H1 (cell line): ENCODE data around the gene RGS11. TPM values are rescaled to one million over a fixed set of nuclear protein-coding genes. Genes with fewer than 3 reads are reported as not detected.

Experiments used
- CTCF ChIA-PET: fragments of 300-600 bp; sonication (Branson Sonifier 250); formaldehyde crosslinking; loops from one replicate; lab custom pipeline; 2021; ENCODE audit not compliant: partially characterized antibody; lab: Charles Lee
- POLR2A ChIA-PET: fragments of 300-600 bp; sonication (Branson Sonifier 250); formaldehyde crosslinking; loops from one replicate; lab custom pipeline; 2021; ENCODE audit warnings: inconsistent platforms; ENCODE audit not compliant: partially characterized antibody; lab: Charles Lee
- DNase-seq, 2 experiments: peaks; one replicate each; pipeline versions ENCODE4 v3.0.0 to v3.0.0-alpha.2; 2010 to 2022; ENCODE audit warnings: low spot score in 2 of 2, low read depth in 1 of 2, mixed read lengths in 1 of 2
- FAIRE-seq: peaks from 2 replicates; lab custom pipeline; 2011; peaks lifted over from hg19 to GRCh38; lab: Jason Lieb, UNC
- H2AFZ ChIP-seq: 2 replicates; pipeline ENCODE4 v1.8.1; 2012; ENCODE audit warnings: low read length, inconsistent platforms
- H2AK5ac ChIP-seq: 2 replicates; pipeline ENCODE4 v1.6.1; 2013; ENCODE audit warnings: low read depth, low read length
- H2BK120ac ChIP-seq: replicated peaks from 2 replicates; pipeline ENCODE3; 2013; ENCODE audit warnings: low read depth, low read length, inconsistent platforms
- H2BK12ac ChIP-seq: 2 replicates; pipeline ENCODE4 v1.6.1; 2013; ENCODE audit warnings: low read depth, low read length
- H2BK15ac ChIP-seq: 2 replicates; pipeline ENCODE4 v1.6.1; 2013; ENCODE audit warnings: low read length
- H2BK20ac ChIP-seq: 2 replicates; pipeline ENCODE4 v1.6.1; 2013; ENCODE audit warnings: low read length
- H2BK5ac ChIP-seq: 2 replicates; pipeline ENCODE4 v1.6.1; 2013; ENCODE audit warnings: low read depth, low read length
- H3K14ac ChIP-seq: 2 replicates; pipeline ENCODE4 v1.6.1; 2013; ENCODE audit warnings: inconsistent platforms; ENCODE audit not compliant: insufficient read length
- H3K18ac ChIP-seq: 2 replicates; pipeline ENCODE4 v1.6.1; 2013; ENCODE audit warnings: low read length; ENCODE audit errors: extremely low read depth
- H3K23ac ChIP-seq: 2 replicates; pipeline ENCODE4 v1.6.1; 2013; ENCODE audit warnings: inconsistent platforms; ENCODE audit not compliant: insufficient read length
- H3K23me2 ChIP-seq: 2 replicates; pipeline ENCODE4 v1.6.1; 2013; ENCODE audit warnings: low read depth, low read length
- H3K27ac ChIP-seq: 2 replicates; pipeline ENCODE4 v1.6.1; 2011; ENCODE audit warnings: low read depth, low read length, inconsistent platforms
- H3K27me3 ChIP-seq, 4 experiments: replicated peaks in 1 of 4; 1 replicate in 1 of 4; 2 replicates in 3 of 4; pipeline versions ENCODE4 v1.6.1 to v1.8.1; 2011 to 2013; ENCODE audit warnings: low read length in 3 of 4, mild to moderate bottlenecking in 3 of 4, inconsistent platforms in 2 of 4, mixed read lengths in 2 of 4, moderate library complexity in 1 of 4; ENCODE audit not compliant: control insufficient read depth in 3 of 4, insufficient read depth in 3 of 4; ENCODE audit errors: extremely low read depth in 1 of 4
- H3K36me3 ChIP-seq, 4 experiments: 2 replicates each; pipeline versions ENCODE4 v1.6.1 to v1.8.1; 2011 to 2013; ENCODE audit warnings: mild to moderate bottlenecking in 4 of 4, low read length in 3 of 4, moderate library complexity in 2 of 4, control low read depth in 1 of 4, inconsistent platforms in 1 of 4; ENCODE audit not compliant: insufficient read depth in 4 of 4, control insufficient read depth in 2 of 4
- H3K4ac ChIP-seq: replicated peaks from 2 replicates; pipeline ENCODE3; 2013; ENCODE audit warnings: low read length, low read depth, mixed read lengths, inconsistent platforms; ENCODE audit not compliant: insufficient read length
- H3K4me1 ChIP-seq, 4 experiments: replicated peaks in 1 of 4; 1 replicate in 1 of 4; 2 replicates in 3 of 4; pipeline versions ENCODE4 v1.6.1 to v1.8.1; 2011 to 2013; ENCODE audit warnings: low read length in 3 of 4, inconsistent platforms in 2 of 4, mixed read lengths in 1 of 4; ENCODE audit not compliant: insufficient read depth in 4 of 4, control insufficient read depth in 3 of 4
- H3K4me2 ChIP-seq, 2 experiments: 2 replicates each; pipeline versions ENCODE4 v1.6.1 to v1.8.1; 2011 to 2013; ENCODE audit warnings: low read depth in 2 of 2, low read length in 2 of 2, control low read depth in 1 of 2, inconsistent platforms in 1 of 2, mild to moderate bottlenecking in 1 of 2; ENCODE audit not compliant: insufficient read depth in 1 of 2
- H3K4me3 ChIP-seq, 4 experiments: fragments of 200-600, 300-600 bp in 1 of 4; sonication (generic), shearing (Covaris generic), sonication (Bioruptor Twin) in 1 of 4; 2 replicates each; pipeline versions ENCODE4 v1.5.1 to v1.8.1; 2011 to 2016; ENCODE audit warnings: low read length in 4 of 4, low read depth in 3 of 4, control low read depth in 2 of 4, inconsistent platforms in 2 of 4, mild to moderate bottlenecking in 2 of 4, mixed read lengths in 1 of 4, moderate library complexity in 1 of 4; ENCODE audit not compliant: insufficient read depth in 2 of 4; ENCODE audit errors: extremely low read depth in 1 of 4
- H3K56ac ChIP-seq: replicated peaks from 2 replicates; pipeline ENCODE3; 2013; ENCODE audit warnings: low read depth, mild to moderate bottlenecking, mixed read lengths, low read length, inconsistent platforms; ENCODE audit not compliant: insufficient read length
- H3K79me1 ChIP-seq: 2 replicates; pipeline ENCODE4 v1.6.1; 2013; ENCODE audit warnings: low read depth, low read length, control low read depth
- H3K79me2 ChIP-seq, 2 experiments: 2 replicates each; pipeline versions ENCODE4 v1.6.1 to v1.8.1; 2012 to 2013; ENCODE audit warnings: low read length in 2 of 2, mild to moderate bottlenecking in 2 of 2, inconsistent platforms in 1 of 2; ENCODE audit not compliant: insufficient read depth in 2 of 2, control insufficient read depth in 1 of 2
- H3K9ac ChIP-seq, 4 experiments: replicated peaks in 1 of 4; 1 replicate in 1 of 4; 2 replicates in 3 of 4; pipeline versions ENCODE4 v1.6.1 to v1.8.1; 2011 to 2013; ENCODE audit warnings: low read depth in 3 of 4, low read length in 3 of 4, control low read depth in 2 of 4, mild to moderate bottlenecking in 2 of 4, moderate library complexity in 2 of 4, inconsistent platforms in 1 of 4; ENCODE audit errors: extremely low read depth in 1 of 4
- H3K9me3 ChIP-seq, 2 experiments: 2 replicates each; pipeline versions ENCODE4 v1.6.1 to v1.8.1; 2012 to 2013; ENCODE audit warnings: mild to moderate bottlenecking in 2 of 2, moderate library complexity in 2 of 2, control low read depth in 1 of 2, inconsistent platforms in 1 of 2, low read depth in 1 of 2, low read length in 1 of 2, mixed read lengths in 1 of 2; ENCODE audit not compliant: insufficient read depth in 2 of 2
- H4K20me1 ChIP-seq, 2 experiments: replicated peaks in 1 of 2; 2 replicates each; pipeline versions ENCODE3 to v1.8.1; 2011 to 2013; ENCODE audit warnings: inconsistent platforms in 2 of 2, low read length in 2 of 2, mild to moderate bottlenecking in 1 of 2; ENCODE audit not compliant: insufficient read depth in 2 of 2, control insufficient read depth in 1 of 2
- H4K5ac ChIP-seq: 2 replicates; pipeline ENCODE4 v1.6.1; 2013; ENCODE audit warnings: low read length, low read depth, mixed read lengths, inconsistent platforms; ENCODE audit not compliant: insufficient read length
- H4K8ac ChIP-seq: 2 replicates; pipeline ENCODE4 v1.8.0; 2013; ENCODE audit warnings: mild to moderate bottlenecking, moderate library complexity, low read length, inconsistent platforms; ENCODE audit not compliant: insufficient read depth; ENCODE audit errors: extremely low read depth
- H4K91ac ChIP-seq: replicated peaks from 2 replicates; pipeline ENCODE3; 2013; ENCODE audit warnings: low read length, mixed read lengths, inconsistent platforms; ENCODE audit not compliant: insufficient read length
- CREB1 ChIP-seq: IDR thresholded peaks from 2 replicates; pipeline ENCODE4 v1.6.1; 2012; ENCODE audit warnings: inconsistent platforms
- EP300 ChIP-seq, 2 experiments: IDR thresholded peaks; 1 replicate in 1 of 2; 2 replicates in 1 of 2; pipeline ENCODE4 v1.6.1; 2011 to 2012; ENCODE audit warnings: low read depth in 2 of 2, low read length in 2 of 2, mild to moderate bottlenecking in 2 of 2, borderline replicate concordance in 1 of 2, inconsistent platforms in 1 of 2, moderate library complexity in 1 of 2
- RAD21 ChIP-seq, 2 experiments: IDR thresholded peaks in 1 of 2; conservative IDR thresholded peaks in 1 of 2; 2 replicates each; pipeline ENCODE4 v1.6.1; 2011; ENCODE audit warnings: low read depth in 2 of 2, low read length in 2 of 2, improper control_type of control experiment in 1 of 2, inconsistent platforms in 1 of 2, mild to moderate bottlenecking in 1 of 2, moderate library complexity in 1 of 2
- WGBS, 2 experiments: shearing (Covaris generic) in 1 of 2; methylation state at CpG; one replicate each; pipeline versions ENCODE4 v1.1.6 to v1.1.7; 2013 to 2015; ENCODE audit warnings: low lambda C conversion rate in 2 of 2, mixed read lengths in 2 of 2, inconsistent platforms in 1 of 2, low coverage in 1 of 2, missing lambda C conversion rate in 1 of 2; ENCODE audit not compliant: insufficient replicate concordance in 2 of 2, insufficient coverage in 1 of 2, insufficient read length in 1 of 2; ENCODE audit errors: extremely low coverage in 1 of 2, missing lambda C conversion rate in 1 of 2; 5-methylcytosine and 5-hydroxymethylcytosine counted together
- polyA plus RNA-seq, 7 experiments: library from polyadenylated mRNA; depleted of rRNA in 3 of 7; stranded (reverse) in 5 of 7; unstranded in 2 of 7; fragments of >200 nt in 5 of 7; fragments of 200-250 nt in 2 of 7; gene quantifications; 1 replicate in 5 of 7; 2 replicates in 1 of 7; 4 replicates in 1 of 7; pipeline versions ENCODE4 v1.2.1 to v1.2.3, GENCODE V29; 2011 to 2013; ENCODE audit warnings: missing spikeins in 2 of 7, mixed read lengths in 2 of 7
- total RNA-seq: library from RNA; stranded (reverse); fragmentation: NEBNext Ultra II Directional; extraction: Animal tissue kit (Norgen Biotek cat#: 25700); gene quantifications from 2 replicates; pipeline ENCODE4 v1.2.1, GENCODE V29; 2021

Gene RGS11
- total and polyA plus RNA-seq, 2 of the 8 experiments (the other 6 are each of a cell fraction or from before 2014, with no cell fraction given) = 0.84 to 1.2 TPM

GRCh38 chr16:230949-231348 lies 44.8 kb downstream of the RGS11 start:
- peaks cover 3% of the 10 kb centered on the region; the same call in 1 of the 2 replicates for H3K79me1 ChIP-seq
- no peak overlapping the region for H3K27ac ChIP-seq
- H3K56ac ChIP-seq = no peak overlapping the region
- no peak overlapping the region for H3K4me2 ChIP-seq
- H2BK120ac ChIP-seq = no peak overlapping the region
- no peak for FAIRE-seq
- 88% methylated on average over 17 of the region's 22 CpGs; no CpG with 5 or more reads in 1 of the 2 experiments for WGBS, 2 experiments
- H2BK20ac ChIP-seq = no peak overlapping the region
- H2BK5ac ChIP-seq = no peak overlapping the region
- no peak overlapping the region; the same call in 1 of the 2 replicates for H4K8ac ChIP-seq
- no peak for TF ChIP-seq RAD21 (IDR thresholded peaks at IDR 0.05 in 1 of 2, conservative IDR thresholded peaks at IDR 0.05 in 1 of 2; ENCODE audit: low read depth in 2 of 2, low read length in 2 of 2)
- no peak for TF ChIP-seq CREB1
- TF ChIP-seq EP300 (IDR thresholded peaks at IDR 0.05; ENCODE audit: borderline replicate concordance in 1 of 2, low read depth in 2 of 2, low read length in 2 of 2) = no peak
- TF ChIP-seq, all 59 proteins: peak for 0
- H3K23me2 ChIP-seq = peaks cover 8% of the 10 kb centered on the region
- H3K27me3 ChIP-seq = no peaks in the 10 kb centered on the region
- no peak overlapping the region for H2BK15ac ChIP-seq
- H3K23ac ChIP-seq = no peak overlapping the region
- no peaks in the 10 kb centered on the region for H3K9me3 ChIP-seq
- no peak overlapping the region for H4K5ac ChIP-seq
- H3K4me1 ChIP-seq = peaks cover 0 to 5% (median 0%) of the 10 kb centered on the region in 4 experiments; a peak in 3 of 7 replicates
- ChIA-PET POLR2A (interaction anchor here (2.0 to 16.8 kb wide), 4 partner anchors 18 to 121 kb away, joined by 6 to 348 read pairs (median 8); no protein-coding TSS in a partner anchor), CTCF (no interaction called here)
- H3K18ac ChIP-seq = no peak overlapping the region
- peaks cover 20 to 30% of the 10 kb centered on the region in 2 experiments for H3K79me2 ChIP-seq
- H3K4me3 ChIP-seq = no peak overlapping the region
- H2AFZ ChIP-seq = no peak overlapping the region
- H3K9ac ChIP-seq = no peak overlapping the region
- H2BK12ac ChIP-seq = no peak overlapping the region
- peaks cover 3 to 13% of the 10 kb centered on the region in 2 experiments for H4K20me1 ChIP-seq
- no peak overlapping the region for H2AK5ac ChIP-seq
- DNase-seq = no peak
- H3K36me3 ChIP-seq = peaks cover 11 to 22% (median 16%) of the 10 kb centered on the region in 4 experiments
- no peak overlapping the region for H4K91ac ChIP-seq
- H3K4ac ChIP-seq = no peak overlapping the region
- no peak overlapping the region for H3K14ac ChIP-seq
